HCT116 (cell line): Measurements from ENCODE around the gene NUP50. TPM values are rescaled to one million over a fixed set of nuclear protein-coding genes. Genes with fewer than 3 reads are reported as not detected.
A peak's percentile ranks its signal among the peaks of the same experiment; 100 is the strongest.

ENCODE experiments used
- ATAC-seq: fragments of 200-7000 bp; cut with Tn5 transposase; 2 replicates; pipeline ENCODE4 v1.9.1; 2020; ENCODE audit warnings: mild to moderate bottlenecking, moderate library complexity
- BruUV-seq: library from RNA; stranded (reverse); fragments of 400-500 nt; replicated peaks from 2 replicates; lab custom pipeline; 2021; lab: Mats Ljungman, UMichigan
- CTCF ChIA-PET: fragments of 300-600 bp; sonication (Branson Sonifier 250); formaldehyde crosslinking; loops from one replicate; lab custom pipeline; 2021; ENCODE audit warnings: antibody characterized with exemption; lab: Charles Lee
- POLR2A ChIA-PET: fragments of 300-600, 350-600 bp; sonication (Branson Sonifier 250); formaldehyde crosslinking; loops from one replicate; lab custom pipeline; 2021; ENCODE audit warnings: antibody characterized with exemption; lab: Charles Lee
- RAD21 ChIA-PET, 2 experiments: fragments of 300-600 bp; sonication (Branson Sonifier 250); formaldehyde crosslinking; loops; one replicate each; lab custom pipeline; 2023; ENCODE audit warnings: low total read pairs in 2 of 2; ENCODE audit not compliant: uncharacterized antibody in 2 of 2, unreplicated experiment in 2 of 2, low non-redundant PET in 1 of 2; lab: Charles Lee
- DNase-seq: peaks from one replicate; pipeline ENCODE4 v3.0.0-alpha.2; 2010; ENCODE audit warnings: low read depth, low spot score
- H2AFZ ChIP-seq: fragments of 200-600 bp; shearing (Covaris generic), sonication (generic); 2 replicates; pipeline ENCODE4 v1.6.1; 2017; ENCODE audit warnings: low read depth, mixed run types, mixed read lengths, antibody characterized with exemption, low read length; ENCODE audit not compliant: poor library complexity, severe bottlenecking
- H3K27ac ChIP-seq: 2 replicates; pipeline ENCODE4 v1.5.1; 2012; ENCODE audit warnings: low read depth, low read length
- H3K27me3 ChIP-seq: fragments of 200-600 bp; sonication (generic); 2 replicates; pipeline ENCODE4 v1.6.1; 2016; ENCODE audit warnings: mixed run types, low read length, mixed read lengths; ENCODE audit not compliant: insufficient read depth
- H3K36me3 ChIP-seq, 2 experiments: fragments of 200-500 bp in 1 of 2; fragments of 200-600 bp in 1 of 2; sonication (Bioruptor generic) in 1 of 2; sonication (generic) in 1 of 2; 2 replicates each; pipeline versions ENCODE4 v1.5.1 to v1.6.1; 2014 to 2016; ENCODE audit warnings: low read length in 2 of 2, inconsistent platforms in 1 of 2, mixed read lengths in 1 of 2, mixed run types in 1 of 2; ENCODE audit not compliant: insufficient read depth in 2 of 2, control insufficient read depth in 1 of 2
- H3K4me1 ChIP-seq, 2 experiments: fragments of 200-600 bp in 1 of 2; sonication (generic) in 1 of 2; 2 replicates each; pipeline versions ENCODE4 v1.5.1 to v1.6.1; 2012 to 2017; ENCODE audit warnings: low read length in 2 of 2, inconsistent platforms in 1 of 2, mild to moderate bottlenecking in 1 of 2, mixed read lengths in 1 of 2, mixed run types in 1 of 2, moderate library complexity in 1 of 2; ENCODE audit not compliant: insufficient read depth in 2 of 2, control insufficient read depth in 1 of 2
- H3K4me2 ChIP-seq: fragments of 200-600 bp; sonication (generic); 2 replicates; pipeline ENCODE4 v1.6.1; 2017; ENCODE audit warnings: mixed run types, low read length, mixed read lengths
- H3K4me3 ChIP-seq, 2 experiments: fragments of 200-600 bp in 1 of 2; sonication (generic) in 1 of 2; replicated peaks in 1 of 2; 2 replicates each; pipeline ENCODE4 v1.5.1; 2011 to 2016; ENCODE audit warnings: low read length in 2 of 2, control low read depth in 1 of 2, low read depth in 1 of 2, mild to moderate bottlenecking in 1 of 2, mixed read lengths in 1 of 2, mixed run types in 1 of 2
- H3K79me2 ChIP-seq: fragments of 200-600 bp; sonication (generic); 2 replicates; pipeline ENCODE4 v1.6.1; 2017; ENCODE audit warnings: mild to moderate bottlenecking, mixed run types, low read length, moderate library complexity, mixed read lengths; ENCODE audit not compliant: insufficient read depth
- H3K9ac ChIP-seq: fragments of 200-600 bp; sonication (generic); 2 replicates; pipeline ENCODE4 v1.6.1; 2016; ENCODE audit warnings: low read length, mixed read lengths
- H3K9me2 ChIP-seq: fragments of 200-600 bp; sonication (generic), shearing (Covaris generic); 2 replicates; pipeline ENCODE4 v1.6.1; 2017; ENCODE audit warnings: mixed run types, mild to moderate bottlenecking, moderate library complexity; ENCODE audit not compliant: insufficient read depth
- H3K9me3 ChIP-seq, 2 experiments: fragments of 200-500 bp in 1 of 2; fragments of 200-600 bp in 1 of 2; sonication (Bioruptor generic) in 1 of 2; sonication (generic) in 1 of 2; 2 replicates each; pipeline ENCODE4 v1.6.1; 2014 to 2017; ENCODE audit warnings: low read length in 2 of 2, mixed read lengths in 2 of 2, inconsistent platforms in 1 of 2, low read depth in 1 of 2, mild to moderate bottlenecking in 1 of 2, mixed run types in 1 of 2, moderate library complexity in 1 of 2; ENCODE audit not compliant: control insufficient read depth in 1 of 2, insufficient read depth in 1 of 2
- H4K20me1 ChIP-seq: fragments of 200-600 bp; sonication (generic), shearing (Covaris generic); 2 replicates; pipeline ENCODE4 v1.6.1; 2017; ENCODE audit warnings: mixed run types, mild to moderate bottlenecking, moderate library complexity; ENCODE audit not compliant: insufficient read depth
- CBX3 ChIP-seq: IDR thresholded peaks from 2 replicates; pipeline ENCODE4 v1.6.1; 2012; ENCODE audit warnings: low read depth
- FOSL1 ChIP-seq: IDR thresholded peaks from 2 replicates; pipeline ENCODE4 v1.6.1; 2012; ENCODE audit warnings: low read depth
- JUND ChIP-seq: IDR thresholded peaks from 2 replicates; pipeline ENCODE4 v1.6.1; 2012
- POLR2A ChIP-seq: IDR thresholded peaks from 2 replicates; pipeline ENCODE4 v1.7.0; 2011; ENCODE audit warnings: borderline replicate concordance; ENCODE audit not compliant: insufficient read depth, insufficient read length; ENCODE audit errors: extremely low read depth
- SIN3A ChIP-seq: IDR thresholded peaks from 2 replicates; pipeline ENCODE4 v1.6.1; 2012; ENCODE audit warnings: low read depth
- SP1 ChIP-seq: IDR thresholded peaks from 2 replicates; pipeline ENCODE4 v1.6.1; 2012; ENCODE audit warnings: low read depth
- SRF ChIP-seq: IDR thresholded peaks from 2 replicates; pipeline ENCODE4 v1.6.1; 2012; ENCODE audit warnings: low read depth
- TCF7L2 ChIP-seq: IDR thresholded peaks from 2 replicates; pipeline ENCODE4 v1.7.0; 2011; ENCODE audit warnings: borderline replicate concordance, inconsistent platforms; ENCODE audit not compliant: insufficient read depth, insufficient read length; ENCODE audit errors: extremely low read depth
- YY1 ChIP-seq: IDR thresholded peaks from 2 replicates; pipeline ENCODE4 v1.6.1; 2011; ENCODE audit warnings: low read length, low read depth, moderate library complexity, mild to moderate bottlenecking; ENCODE audit not compliant: insufficient replicate concordance; ENCODE audit errors: extremely low read depth
- ZFX ChIP-seq: fragments of 450-650 bp; IDR thresholded peaks from 2 replicates; pipeline ENCODE4 v1.6.1; 2017
- ZNF274 ChIP-seq: fragments of 200-500 bp; sonication (Bioruptor generic); IDR thresholded peaks from 2 replicates; pipeline ENCODE4 v1.6.1; 2014; ENCODE audit warnings: mild to moderate bottlenecking, low read depth, low read length, inconsistent platforms
- intact Hi-C: fragments of 100-400 bp; cut with micrococcal nuclease; formaldehyde crosslinking; loops from 2 replicates; pipeline ENCODE4 v1.10.0; 2022
- total RNA-seq: library from RNA; stranded (reverse); gene quantifications from one replicate; pipeline ENCODE4 v1.2.1, GENCODE V29; 2021; ENCODE audit not compliant: unreplicated experiment
- TF ChIP-seq, protein P1 (sequence below), 3 experiments: fragments of 200-600 bp in 1 of 3; sonication (generic) in 1 of 3; IDR thresholded peaks in 2 of 3; conservative IDR thresholded peaks in 1 of 3; 2 replicates each; pipeline ENCODE4 v1.5.1; 2012 to 2017; ENCODE audit warnings: low read depth in 2 of 3, low read length in 2 of 3, antibody characterized with exemption in 1 of 3, borderline replicate concordance in 1 of 3, control low read depth in 1 of 3, mild to moderate bottlenecking in 1 of 3, mixed read lengths in 1 of 3, mixed run types in 1 of 3, moderate library complexity in 1 of 3; ENCODE audit not compliant: insufficient read depth in 1 of 3
- TF ChIP-seq, protein P2 (sequence below): IDR thresholded peaks from 2 replicates; pipeline ENCODE4 v1.6.1; 2012
- TF ChIP-seq, protein P3 (sequence below): IDR thresholded peaks from 2 replicates; pipeline ENCODE4 v1.6.1; 2011; ENCODE audit warnings: mild to moderate bottlenecking, low read length, moderate library complexity; ENCODE audit not compliant: insufficient replicate concordance; ENCODE audit errors: extremely low read depth
- TF ChIP-seq, protein P4 (sequence below): IDR thresholded peaks from 2 replicates; pipeline ENCODE4 v1.6.1; 2012

Gene NUP50
- total RNA-seq, 1 experiment from 2014 or later, result 102 TPM

DNA sequence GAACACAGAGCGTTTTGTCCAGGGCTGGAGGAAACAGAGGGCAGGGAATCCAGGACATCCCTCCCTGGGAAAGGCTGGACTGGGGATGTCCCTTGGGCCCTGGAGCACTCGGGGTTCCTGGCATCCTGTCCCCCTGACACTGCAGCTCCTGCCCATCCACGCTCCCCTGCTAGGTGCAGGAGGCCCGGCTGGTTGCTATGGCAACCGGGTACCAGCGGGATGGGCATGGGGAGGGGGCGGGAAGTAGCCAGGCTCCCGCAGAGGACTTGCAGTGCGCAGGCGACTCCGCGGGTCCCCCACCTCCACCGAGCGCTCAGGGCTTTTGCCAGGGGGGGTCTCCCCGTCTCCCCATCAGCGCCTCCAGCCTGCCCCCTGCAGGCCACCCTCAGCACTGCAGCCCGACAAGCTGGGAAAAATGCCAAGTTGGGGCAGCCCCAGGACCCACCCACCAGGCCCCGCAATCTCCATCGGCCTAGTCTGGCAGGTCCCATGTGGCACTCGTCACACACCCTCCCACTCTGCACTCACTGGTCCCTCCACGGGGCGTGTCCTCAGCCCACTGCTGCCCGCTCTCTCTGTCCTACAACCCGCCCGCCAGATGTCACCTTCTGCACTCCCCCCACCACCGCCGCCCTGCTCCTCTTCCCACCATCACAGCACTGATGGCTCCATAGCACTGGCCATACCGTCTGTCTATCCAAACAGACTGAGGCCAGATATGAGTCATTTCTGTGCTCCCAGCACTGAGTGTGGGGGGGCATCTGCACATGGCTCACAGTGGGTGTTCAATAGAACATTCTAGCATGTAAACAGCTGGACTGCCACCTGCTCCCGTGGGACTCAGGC is 45.5 kb downstream of the NUP50 start (continued):
- TF ChIP-seq, protein P1, sequence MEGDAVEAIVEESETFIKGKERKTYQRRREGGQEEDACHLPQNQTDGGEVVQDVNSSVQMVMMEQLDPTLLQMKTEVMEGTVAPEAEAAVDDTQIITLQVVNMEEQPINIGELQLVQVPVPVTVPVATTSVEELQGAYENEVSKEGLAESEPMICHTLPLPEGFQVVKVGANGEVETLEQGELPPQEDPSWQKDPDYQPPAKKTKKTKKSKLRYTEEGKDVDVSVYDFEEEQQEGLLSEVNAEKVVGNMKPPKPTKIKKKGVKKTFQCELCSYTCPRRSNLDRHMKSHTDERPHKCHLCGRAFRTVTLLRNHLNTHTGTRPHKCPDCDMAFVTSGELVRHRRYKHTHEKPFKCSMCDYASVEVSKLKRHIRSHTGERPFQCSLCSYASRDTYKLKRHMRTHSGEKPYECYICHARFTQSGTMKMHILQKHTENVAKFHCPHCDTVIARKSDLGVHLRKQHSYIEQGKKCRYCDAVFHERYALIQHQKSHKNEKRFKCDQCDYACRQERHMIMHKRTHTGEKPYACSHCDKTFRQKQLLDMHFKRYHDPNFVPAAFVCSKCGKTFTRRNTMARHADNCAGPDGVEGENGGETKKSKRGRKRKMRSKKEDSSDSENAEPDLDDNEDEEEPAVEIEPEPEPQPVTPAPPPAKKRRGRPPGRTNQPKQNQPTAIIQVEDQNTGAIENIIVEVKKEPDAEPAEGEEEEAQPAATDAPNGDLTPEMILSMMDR (IDR thresholded peaks at IDR 0.05 in 2 of 3, conservative IDR thresholded peaks at IDR 0.05 in 1 of 3; ENCODE audit: borderline replicate concordance in 1 of 3, insufficient read depth in 1 of 3, low read depth in 2 of 3, low read length in 2 of 3), result peak in 2 of 3 experiments; percentile 81 to 82; a peak in 4 of 6 replicates
- TF ChIP-seq SRF (no peak), FOSL1 (no peak)

DNA sequence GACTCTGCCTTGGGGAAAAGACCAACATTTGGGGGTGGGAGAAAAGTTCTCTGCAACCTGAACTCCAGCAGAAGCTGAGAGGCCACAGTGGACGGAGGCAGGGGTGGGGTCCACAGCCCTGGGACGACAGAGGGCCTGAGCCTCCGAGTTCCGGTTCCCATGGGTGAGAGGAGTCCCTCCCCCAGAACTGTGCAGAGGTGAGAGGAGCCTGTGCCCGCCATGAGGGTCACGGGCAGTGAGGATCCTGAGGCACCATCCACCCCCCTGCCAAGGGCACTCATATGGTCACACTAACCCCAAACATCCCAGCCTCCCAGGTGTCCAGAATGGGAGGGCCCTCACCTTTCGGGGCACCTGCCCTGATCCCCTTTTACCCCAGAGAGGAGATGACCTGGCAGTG is 46.4 kb downstream of the NUP50 start:
- H2AFZ ChIP-seq, result no peak overlapping the region
- TF ChIP-seq, protein P2, sequence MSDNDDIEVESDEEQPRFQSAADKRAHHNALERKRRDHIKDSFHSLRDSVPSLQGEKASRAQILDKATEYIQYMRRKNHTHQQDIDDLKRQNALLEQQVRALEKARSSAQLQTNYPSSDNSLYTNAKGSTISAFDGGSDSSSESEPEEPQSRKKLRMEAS, result no peak
- TF ChIP-seq TCF7L2, result no peak
- TF ChIP-seq ZFX, result no peak
- no peak for TF ChIP-seq CBX3
- TF ChIP-seq JUND, result no peak
- TF ChIP-seq, protein P3, sequence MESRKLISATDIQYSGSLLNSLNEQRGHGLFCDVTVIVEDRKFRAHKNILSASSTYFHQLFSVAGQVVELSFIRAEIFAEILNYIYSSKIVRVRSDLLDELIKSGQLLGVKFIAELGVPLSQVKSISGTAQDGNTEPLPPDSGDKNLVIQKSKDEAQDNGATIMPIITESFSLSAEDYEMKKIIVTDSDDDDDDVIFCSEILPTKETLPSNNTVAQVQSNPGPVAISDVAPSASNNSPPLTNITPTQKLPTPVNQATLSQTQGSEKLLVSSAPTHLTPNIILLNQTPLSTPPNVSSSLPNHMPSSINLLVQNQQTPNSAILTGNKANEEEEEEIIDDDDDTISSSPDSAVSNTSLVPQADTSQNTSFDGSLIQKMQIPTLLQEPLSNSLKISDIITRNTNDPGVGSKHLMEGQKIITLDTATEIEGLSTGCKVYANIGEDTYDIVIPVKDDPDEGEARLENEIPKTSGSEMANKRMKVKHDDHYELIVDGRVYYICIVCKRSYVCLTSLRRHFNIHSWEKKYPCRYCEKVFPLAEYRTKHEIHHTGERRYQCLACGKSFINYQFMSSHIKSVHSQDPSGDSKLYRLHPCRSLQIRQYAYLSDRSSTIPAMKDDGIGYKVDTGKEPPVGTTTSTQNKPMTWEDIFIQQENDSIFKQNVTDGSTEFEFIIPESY, result no peak
- no peak for TF ChIP-seq POLR2A
- no peak for TF ChIP-seq SIN3A
- TF ChIP-seq SP1, result no peak
- no peak for TF ChIP-seq ZNF274
- no peak for TF ChIP-seq SRF
- TF ChIP-seq, protein P4, sequence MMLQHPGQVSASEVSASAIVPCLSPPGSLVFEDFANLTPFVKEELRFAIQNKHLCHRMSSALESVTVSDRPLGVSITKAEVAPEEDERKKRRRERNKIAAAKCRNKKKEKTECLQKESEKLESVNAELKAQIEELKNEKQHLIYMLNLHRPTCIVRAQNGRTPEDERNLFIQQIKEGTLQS, result no peak
- TF ChIP-seq YY1, result no peak
- TF ChIP-seq, all 23 proteins: peak for 0
- RAD21 ChIA-PET, result no interaction called here
- Histone ChIP-seq H3K4me3 (no peak overlapping the region), H3K79me2 (peaks cover 7% of the 10 kb centered on the region; the same call in 1 of the 2 replicates), H3K9me2 (no peaks in the 10 kb centered on the region), H3K9me3 (no peaks in the 10 kb centered on the region), H4K20me1 (no peaks in the 10 kb centered on the region), H3K4me2 (no peak overlapping the region), H3K9ac (no peak overlapping the region), H3K4me1 (no peaks in the 10 kb centered on the region), H3K27me3 (no peaks in the 10 kb centered on the region), H3K36me3 (peaks cover 0 to 3% of the 10 kb centered on the region in 2 experiments; a peak in 1 of 4 replicates), H3K27ac (no peak overlapping the region)
- intact Hi-C loops, result no loop called here
- POLR2A ChIA-PET, result no interaction called here
- CTCF ChIA-PET, result no interaction called here
- BruUV-seq, result no TSS peak
- ATAC-seq, result no peak
- DNase-seq, result no peak
